MM.1S (cell line): ENCODE measurements around the gene DNAJA2.

Experiments
- DNase-seq: peaks from one replicate; pipeline ENCODE4 v3.0.0-alpha.2; 2015
- H2AFZ ChIP-seq: fragments of 300-600 bp; sonication (generic); 2 replicates; pipeline ENCODE4 v1.6.0; 2016; ENCODE audit warnings: antibody characterized with exemption, low read length
- H3F3A ChIP-seq: fragments of 300-600 bp; sonication (generic); 2 replicates; pipeline ENCODE4 v1.6.1; 2016; ENCODE audit warnings: mild to moderate bottlenecking, antibody characterized with exemption, low read length, moderate library complexity, mixed read lengths; ENCODE audit not compliant: insufficient read depth
- H3K27ac ChIP-seq: fragments of 300-600 bp; sonication (generic); 2 replicates; pipeline ENCODE4 v1.5.1; 2016; ENCODE audit warnings: mild to moderate bottlenecking, low read length
- H3K27me3 ChIP-seq: fragments of 300-600 bp; sonication (generic); replicated peaks from 2 replicates; pipeline ENCODE4 v1.6.0; 2016; ENCODE audit warnings: low read length; ENCODE audit not compliant: insufficient read depth
- H3K36me3 ChIP-seq: fragments of 300-600 bp; sonication (generic); replicated peaks from 2 replicates; pipeline ENCODE4 v1.6.1; 2016; ENCODE audit warnings: mild to moderate bottlenecking, low read length, mixed read lengths; ENCODE audit not compliant: insufficient read depth
- H3K4me1 ChIP-seq: fragments of 300-600 bp; sonication (generic); 2 replicates; pipeline ENCODE4 v1.6.1; 2016; ENCODE audit warnings: low read length, mixed read lengths
- H3K4me2 ChIP-seq: fragments of 300-600 bp; sonication (generic); 2 replicates; pipeline ENCODE4 v1.6.0; 2016; ENCODE audit warnings: low read depth, low read length
- H3K4me3 ChIP-seq: fragments of 300-600 bp; sonication (generic); 2 replicates; pipeline ENCODE4 v1.5.1; 2016; ENCODE audit warnings: low read length, mixed read lengths
- H3K79me2 ChIP-seq: fragments of 300-600 bp; sonication (generic); 2 replicates; pipeline ENCODE4 v1.6.1; 2016; ENCODE audit warnings: mixed run types, low read length, mixed read lengths
- H3K9ac ChIP-seq: fragments of 300-600 bp; sonication (generic); 2 replicates; pipeline ENCODE4 v1.6.1; 2016; ENCODE audit warnings: low read length, mixed read lengths
- H3K9me2 ChIP-seq: fragments of 300-600 bp; sonication (generic); replicated peaks from 2 replicates; pipeline ENCODE4 v1.6.1; 2016; ENCODE audit warnings: mild to moderate bottlenecking, low read length, mixed read lengths; ENCODE audit not compliant: insufficient read depth
- H3K9me3 ChIP-seq: fragments of 300-600 bp; sonication (generic); replicated peaks from 2 replicates; pipeline ENCODE4 v1.6.1; 2016; ENCODE audit warnings: mild to moderate bottlenecking, low read length, mixed read lengths; ENCODE audit not compliant: insufficient read depth
- H4K20me1 ChIP-seq: fragments of 300-600 bp; sonication (generic); 2 replicates; pipeline ENCODE4 v1.6.1; 2016; ENCODE audit warnings: mild to moderate bottlenecking, low read length, moderate library complexity, mixed read lengths; ENCODE audit not compliant: insufficient read depth
- CTCF ChIP-seq: fragments of 300-600 bp; sonication (generic); IDR thresholded peaks from 2 replicates; pipeline ENCODE4 v1.5.1; 2016; ENCODE audit warnings: antibody characterized with exemption, low read length, mixed read lengths
- EZH2 ChIP-seq: fragments of 300-600 bp; sonication (generic); optimal IDR thresholded peaks from 2 replicates; pipeline ENCODE3; 2017; ENCODE audit warnings: low read depth, mild to moderate bottlenecking, antibody characterized with exemption, low read length, mixed read lengths
- EZH2phosphoT487 ChIP-seq: fragments of 300-600 bp; sonication (generic); IDR thresholded peaks from 2 replicates; pipeline ENCODE4 v1.6.1; 2018; ENCODE audit warnings: antibody characterized with exemption, low read length

DNAJA2 gene

GRCh38 chr16:46937536-46937935 lies 35.9 kb downstream of the DNAJA2 start:
- H3K9ac ChIP-seq = no peak overlapping the region
- H2AFZ ChIP-seq = no peak overlapping the region
- H3F3A ChIP-seq = no peaks in the 10 kb centered on the region
- no peak overlapping the region for H3K4me2 ChIP-seq
- no peaks in the 10 kb centered on the region for H3K4me1 ChIP-seq
- H3K36me3 ChIP-seq = no peaks in the 10 kb centered on the region
- H3K79me2 ChIP-seq = no peaks in the 10 kb centered on the region
- no peaks in the 10 kb centered on the region for H3K9me3 ChIP-seq
- no peaks in the 10 kb centered on the region for H4K20me1 ChIP-seq
- no peaks in the 10 kb centered on the region for H3K9me2 ChIP-seq
- no peak for DNase-seq
- TF ChIP-seq EZH2 (no peak), CTCF (no peak), EZH2phosphoT487 (no peak)
- no peaks in the 10 kb centered on the region for H3K27me3 ChIP-seq
- no peak overlapping the region for H3K4me3 ChIP-seq
- no peak overlapping the region for H3K27ac ChIP-seq

GRCh38 chr16:46932802-46933201 lies 40.7 kb downstream of the DNAJA2 start:
- Histone ChIP-seq H3K27me3 (no peaks in the 10 kb centered on the region), H3K9ac (no peak overlapping the region), H3K4me1 (no peaks in the 10 kb centered on the region), H3K27ac (no peak overlapping the region), H3K9me3 (no peaks in the 10 kb centered on the region), H2AFZ (no peak overlapping the region), H3K4me2 (no peak overlapping the region), H3K4me3 (no peak overlapping the region), H3K36me3 (no peaks in the 10 kb centered on the region), H4K20me1 (no peaks in the 10 kb centered on the region), H3K79me2 (no peaks in the 10 kb centered on the region), H3F3A (no peaks in the 10 kb centered on the region), H3K9me2 (no peaks in the 10 kb centered on the region)
- TF ChIP-seq CTCF (no peak), EZH2 (no peak), EZH2phosphoT487 (no peak)
- no peak for DNase-seq

- H3K4me2 ChIP-seq = no peak overlapping the region
- no peak overlapping the region for H3K4me3 ChIP-seq
- H2AFZ ChIP-seq = no peak overlapping the region
- H3K79me2 ChIP-seq = no peaks in the 10 kb centered on the region
- no peaks in the 10 kb centered on the region for H3K4me1 ChIP-seq
- no peak overlapping the region for H3K27ac ChIP-seq
- no peak for TF ChIP-seq EZH2phosphoT487
- TF ChIP-seq CTCF = no peak
- TF ChIP-seq EZH2 = no peak
- H3K9ac ChIP-seq = no peak overlapping the region
- H3K9me2 ChIP-seq = no peaks in the 10 kb centered on the region
- no peaks in the 10 kb centered on the region for H3K27me3 ChIP-seq
- DNase-seq = no peak
- no peaks in the 10 kb centered on the region for H3K36me3 ChIP-seq
- H3F3A ChIP-seq = no peaks in the 10 kb centered on the region
- no peaks in the 10 kb centered on the region for H4K20me1 ChIP-seq
- no peaks in the 10 kb centered on the region for H3K9me3 ChIP-seq
Measured at GRCh38 chr16:46930861-46931260, 42.6 kb downstream of the DNAJA2 start.
